A172 (cell line): Measurements from ENCODE around the gene INHBE. TPM values are rescaled to one million over a fixed set of nuclear protein-coding genes. Genes with fewer than 3 reads are reported as not detected.
"Not testable (repeated sequence)": the region's sequence is repeated elsewhere in the genome, so short reads cannot be mapped to it uniquely, and the experiment has no call there.

Source experiments
- DNase-seq: peaks from one replicate; pipeline ENCODE4 v3.0.0-alpha.2; 2015; ENCODE audit warnings: low spot score
- total RNA-seq: library from RNA; depleted of rRNA; stranded (reverse); fragments of >200 nt; shearing (Covaris generic); gene quantifications from 2 replicates; pipeline ENCODE4 v1.2.3, GENCODE V29; 2014; rRNA removed

INHBE gene
- 0.14 and 0.17 TPM in 2 replicates for total RNA-seq

- peak; percentile 19 for DNase-seq
Measured at GRCh38 chr12:57454566-57455373, at the start of gene INHBE. INHBE (plus strand) TSS chr12:57455307; CDS start chr12:57455537, 230 bp downstream.

- no peak for DNase-seq
Measured at GRCh38 chr12:57410534-57410933, 44.6 kb upstream of the INHBE start.

- DNase-seq = not testable (repeated sequence)
Measured at GRCh38 chr12:57414160-57414559, 40.9 kb upstream of the INHBE start.

GRCh38 chr12:57415088-57415487 is 40.0 kb upstream of the INHBE start:
- no peak for DNase-seq

GRCh38 chr12:57416039-57416996 is 38.8 kb upstream of the INHBE start:
- DNase-seq = peak; percentile 18

- no peak for DNase-seq
Measured at GRCh38 chr12:57418255-57418654, 36.9 kb upstream of the INHBE start.

- no peak for DNase-seq
Measured at GRCh38 chr12:57419495-57419894, 35.6 kb upstream of the INHBE start.

- DNase-seq = no peak
Measured at GRCh38 chr12:57420482-57420881, 34.6 kb upstream of the INHBE start.

- DNase-seq = not testable (repeated sequence)
Measured at GRCh38 chr12:57426948-57427347, 28.2 kb upstream of the INHBE start.

GRCh38 chr12:57428965-57429364 is 26.1 kb upstream of the INHBE start:
- DNase-seq = no peak

- DNase-seq = peak; percentile 10
Measured at GRCh38 chr12:57429473-57430111, 25.5 kb upstream of the INHBE start.

- peak; percentile 14 for DNase-seq
Measured at GRCh38 chr12:57430112-57430930, 24.8 kb upstream of the INHBE start.

GRCh38 chr12:57430931-57431566 is 24.1 kb upstream of the INHBE start, which contains the start of gene R3HDM2:
R3HDM2 (minus strand) TSS chr12:57431043; CDS start chr12:57310428, 120,615 bp downstream.
- DNase-seq = peak; percentile 88

GRCh38 chr12:57431654-57432188 is 23.4 kb upstream of the INHBE start:
- no peak for DNase-seq

- no peak for DNase-seq
Measured at GRCh38 chr12:57433370-57433769, 21.7 kb upstream of the INHBE start.

GRCh38 chr12:57434517-57435223 is 20.4 kb upstream of the INHBE start, which contains the start of gene INHBC:
INHBC (plus strand) TSS chr12:57434784; CDS start chr12:57434887, 103 bp downstream.
- no peak for DNase-seq

- DNase-seq = no peak
Measured at GRCh38 chr12:57435293-57435692, 19.8 kb upstream of the INHBE start.

GRCh38 chr12:57438400-57438799 is 16.7 kb upstream of the INHBE start:
- DNase-seq = no peak

GRCh38 chr12:57439762-57440266 is 15.3 kb upstream of the INHBE start:
- DNase-seq = no peak
